CD4-positive, alpha-beta T cell (primary cell): ENCODE data around the gene RYR2. TPM values are rescaled to one million over a fixed set of nuclear protein-coding genes. Genes with fewer than 3 reads are reported as not detected.

Source experiments
- ATAC-seq: fragments of 200-7000 bp; cut with Tn5 transposase; one replicate; pipeline ENCODE4 v1.10.0; 2022; ENCODE audit warnings: mild to moderate bottlenecking; ENCODE audit not compliant: poor library complexity
- CTCF ChIA-PET: fragments of 350-600 bp; sonication (Branson Sonifier 250); formaldehyde crosslinking; loops from one replicate; lab custom pipeline; 2021; ENCODE audit warnings: antibody characterized with exemption, inconsistent platforms; lab: Charles Lee
- POLR2A ChIA-PET: fragments of 350-600 bp; sonication (Branson Sonifier 250); formaldehyde crosslinking; loops from one replicate; lab custom pipeline; 2021; ENCODE audit warnings: antibody characterized with exemption, inconsistent platforms; lab: Charles Lee
- DNase-seq, 14 experiments: peaks; one replicate each; pipeline ENCODE4 v3.0.0-alpha.2; 2013 to 2020; ENCODE audit warnings: mixed read lengths in 2 of 14
- H3K27ac ChIP-seq, 2 donors: one replicate each; pipeline versions ENCODE4 v1.5.1 to v1.7.0; 2013; ENCODE audit warnings: low read length in 2 of 2, low read depth in 1 of 2, mild to moderate bottlenecking in 1 of 2
- H3K27me3 ChIP-seq, 2 experiments: 1 replicate in 1 of 2; 2 replicates in 1 of 2; pipeline versions ENCODE4 v1.6.1 to v1.7.0; 2013; ENCODE audit warnings: low read length in 2 of 2, control low read depth in 1 of 2, mild to moderate bottlenecking in 1 of 2, moderate library complexity in 1 of 2; ENCODE audit not compliant: insufficient read depth in 2 of 2, control insufficient read depth in 1 of 2
- H3K36me3 ChIP-seq: one replicate; pipeline ENCODE4 v1.6.1; 2013; ENCODE audit warnings: low read length, control low read depth; ENCODE audit not compliant: insufficient read depth
- H3K4me1 ChIP-seq: one replicate; pipeline ENCODE4 v1.6.1; 2013; ENCODE audit warnings: low read length, control low read depth; ENCODE audit not compliant: insufficient read depth
- H3K4me3 ChIP-seq: one replicate; pipeline ENCODE4 v1.5.1; 2013; ENCODE audit warnings: mild to moderate bottlenecking, low read length, moderate library complexity
- H3K9me3 ChIP-seq, 2 experiments: 1 replicate in 1 of 2; 2 replicates in 1 of 2; pipeline versions ENCODE4 v1.6.1 to v1.7.0; 2013; ENCODE audit warnings: low read length in 2 of 2, mild to moderate bottlenecking in 2 of 2, control low read depth in 1 of 2, moderate library complexity in 1 of 2; ENCODE audit not compliant: control insufficient read depth in 1 of 2, insufficient read depth in 1 of 2
- H3K27ac Mint-ChIP-seq: one replicate; pipeline ENCODE4 v1.8.0; 2020; ENCODE audit warnings: mixed read lengths
- H3K27me3 Mint-ChIP-seq: one replicate; pipeline ENCODE4 v1.8.0; 2021; ENCODE audit warnings: mixed read lengths
- H3K36me3 Mint-ChIP-seq: one replicate; pipeline ENCODE4 v1.8.0; 2021; ENCODE audit warnings: low read depth, mixed read lengths
- H3K4me1 Mint-ChIP-seq: one replicate; pipeline ENCODE4 v1.8.0; 2021; ENCODE audit warnings: low read depth, mixed read lengths
- H3K4me3 Mint-ChIP-seq: one replicate; pipeline ENCODE4 v1.8.0; 2020; ENCODE audit warnings: mild to moderate bottlenecking, mixed read lengths
- H3K9me3 Mint-ChIP-seq: one replicate; pipeline ENCODE4 v1.8.0; 2020; ENCODE audit warnings: mixed read lengths
- intact Hi-C, 2 experiments: fragments of 100-400 bp; cut with DNase I in 1 of 2; cut with micrococcal nuclease in 1 of 2; formaldehyde crosslinking; loops; one replicate each; pipeline versions ENCODE4 v1.15.1 to v1.9.0; 2023 to 2025; cut with DNase I, micrococcal nuclease
- total RNA-seq, 174 experiments: library from RNA in 2 of 174; stranded (reverse) in 2 of 174; gene quantifications; one replicate each; pipeline ENCODE4 v1.2.3 and lab custom pipeline; 2021 to 2026
- TF ChIP-seq, protein P1 (sequence below): fragments of 200-600 bp; IDR thresholded peaks from one replicate; pipeline ENCODE4 v1.8.0; 2022; ENCODE audit warnings: antibody characterized with exemption, mild to moderate bottlenecking

RYR2 gene
- total RNA-seq, 2 experiments from 2014 or later, result not detected

DNA sequence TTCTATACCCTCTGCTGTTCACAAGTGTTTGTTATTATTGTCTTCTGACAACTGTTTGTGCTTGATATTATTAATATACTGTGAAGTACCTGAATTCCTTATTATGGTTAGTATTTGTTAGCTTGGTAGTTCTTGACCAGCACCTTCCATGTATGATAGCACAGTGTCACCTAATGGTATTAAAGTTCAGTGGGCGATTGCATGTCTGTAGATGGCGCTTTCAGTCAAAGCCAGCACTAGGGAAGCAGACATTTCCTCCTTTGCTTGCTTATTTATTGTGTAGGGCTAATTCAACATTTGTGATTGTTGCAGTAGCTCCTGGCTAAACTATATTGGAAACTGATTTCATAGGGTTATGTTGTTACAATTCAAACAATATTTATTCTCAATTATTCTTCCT is 630.8 kb downstream of the RYR2 start:
- ATAC-seq, result no peak

DNA sequence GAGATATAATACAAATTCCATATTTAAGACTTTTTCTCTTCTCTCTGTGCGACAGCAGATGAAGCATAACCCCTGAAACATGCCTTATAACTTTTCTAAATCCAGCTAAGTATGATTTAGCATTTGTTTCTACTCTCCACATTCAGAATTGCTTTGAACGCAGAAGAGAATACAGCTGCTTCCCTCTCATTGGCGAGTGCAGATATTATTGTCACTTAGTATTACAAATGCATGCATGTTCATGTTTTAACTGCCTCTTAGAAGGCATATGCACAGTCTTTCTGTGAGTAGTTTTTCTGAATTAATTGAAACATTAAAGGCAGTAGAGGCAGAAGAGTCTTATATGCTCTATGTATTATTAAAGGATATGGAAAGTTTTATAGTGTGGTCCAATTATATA is 631.6 kb downstream of the RYR2 start:
- POLR2A ChIA-PET, result no interaction called here
- Histone ChIP-seq H3K27ac (no peak overlapping the region), H3K9me3 (no peaks in the 10 kb centered on the region), H3K4me3 (no peak overlapping the region), H3K4me1 (no peaks in the 10 kb centered on the region), H3K36me3 (no peaks in the 10 kb centered on the region), H3K27me3 (no peaks in the 10 kb centered on the region)
- intact Hi-C loops, result no loop called here
- DNase-seq (no peak), ATAC-seq (no peak)
- Mint-ChIP-seq H3K4me3 (no peak overlapping the region), H3K9me3 (no peaks in the 10 kb centered on the region), H3K27ac (no peak overlapping the region), H3K27me3 (no peaks in the 10 kb centered on the region), H3K4me1 (no peaks in the 10 kb centered on the region), H3K36me3 (no peaks in the 10 kb centered on the region)
- TF ChIP-seq, protein P1, sequence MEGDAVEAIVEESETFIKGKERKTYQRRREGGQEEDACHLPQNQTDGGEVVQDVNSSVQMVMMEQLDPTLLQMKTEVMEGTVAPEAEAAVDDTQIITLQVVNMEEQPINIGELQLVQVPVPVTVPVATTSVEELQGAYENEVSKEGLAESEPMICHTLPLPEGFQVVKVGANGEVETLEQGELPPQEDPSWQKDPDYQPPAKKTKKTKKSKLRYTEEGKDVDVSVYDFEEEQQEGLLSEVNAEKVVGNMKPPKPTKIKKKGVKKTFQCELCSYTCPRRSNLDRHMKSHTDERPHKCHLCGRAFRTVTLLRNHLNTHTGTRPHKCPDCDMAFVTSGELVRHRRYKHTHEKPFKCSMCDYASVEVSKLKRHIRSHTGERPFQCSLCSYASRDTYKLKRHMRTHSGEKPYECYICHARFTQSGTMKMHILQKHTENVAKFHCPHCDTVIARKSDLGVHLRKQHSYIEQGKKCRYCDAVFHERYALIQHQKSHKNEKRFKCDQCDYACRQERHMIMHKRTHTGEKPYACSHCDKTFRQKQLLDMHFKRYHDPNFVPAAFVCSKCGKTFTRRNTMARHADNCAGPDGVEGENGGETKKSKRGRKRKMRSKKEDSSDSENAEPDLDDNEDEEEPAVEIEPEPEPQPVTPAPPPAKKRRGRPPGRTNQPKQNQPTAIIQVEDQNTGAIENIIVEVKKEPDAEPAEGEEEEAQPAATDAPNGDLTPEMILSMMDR, result no peak
- CTCF ChIA-PET, result no interaction called here

More for the DNA sequence above, 630.8 kb downstream of the RYR2 start:
- intact Hi-C loops, result no loop called here
- TF ChIP-seq, protein P1, result no peak
- Mint-ChIP-seq H3K9me3 (no peaks in the 10 kb centered on the region), H3K27me3 (no peaks in the 10 kb centered on the region), H3K4me1 (no peaks in the 10 kb centered on the region), H3K27ac (no peak overlapping the region), H3K4me3 (no peak overlapping the region), H3K36me3 (no peaks in the 10 kb centered on the region)
- Histone ChIP-seq H3K27ac (no peak overlapping the region), H3K4me3 (no peak overlapping the region), H3K27me3 (no peaks in the 10 kb centered on the region), H3K9me3 (no peaks in the 10 kb centered on the region), H3K36me3 (no peaks in the 10 kb centered on the region), H3K4me1 (no peaks in the 10 kb centered on the region)
- ChIA-PET POLR2A (no interaction called here), CTCF (no interaction called here)
- DNase-seq, result peak in 1 of 14 experiments; percentile 4

DNA sequence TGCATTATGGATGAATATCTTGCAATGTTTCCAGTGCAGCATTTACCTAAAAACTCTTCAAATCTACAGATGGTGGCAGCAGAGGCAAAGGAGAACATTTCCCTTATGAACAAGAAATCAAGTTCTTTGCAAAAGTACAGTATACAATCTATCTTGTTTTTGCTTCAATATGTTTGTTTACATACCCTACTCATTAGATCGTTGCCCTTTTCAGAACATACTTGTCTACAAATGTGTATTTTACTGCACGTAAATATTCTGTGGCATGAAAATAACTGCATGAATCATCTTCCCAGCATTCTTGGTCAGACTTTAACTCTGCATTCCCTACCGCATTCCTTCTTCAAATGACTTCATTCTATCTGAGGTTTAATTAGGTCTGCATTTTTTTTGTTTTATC is 636.0 kb downstream of the RYR2 start:
- no peaks in the 10 kb centered on the region for H3K4me1 ChIP-seq

More for the DNA sequence above, 636.0 kb downstream of the RYR2 start:
- Histone ChIP-seq H3K9me3 (no peaks in the 10 kb centered on the region), H3K4me3 (no peak overlapping the region), H3K27ac (no peak overlapping the region), H3K27me3 (no peaks in the 10 kb centered on the region), H3K36me3 (no peaks in the 10 kb centered on the region)
- Mint-ChIP-seq H3K4me3 (no peak overlapping the region), H3K36me3 (no peaks in the 10 kb centered on the region), H3K27ac (no peak overlapping the region), H3K4me1 (no peaks in the 10 kb centered on the region), H3K27me3 (no peaks in the 10 kb centered on the region), H3K9me3 (no peaks in the 10 kb centered on the region)
- DNase-seq (peak in 3 of 14 experiments; percentile 5 to 18 (median 14)), ATAC-seq (no peak)
- ChIA-PET CTCF (no interaction called here), POLR2A (no interaction called here)
- intact Hi-C loops, result no loop called here
- TF ChIP-seq, protein P1, result no peak
